Activated naive CD4-positive, alpha-beta T cell treated with Interleukin-2 at 50 U/mL for 16 hours (primary cell): ENCODE measurements around the gene CCL17.

Experiments
- DNase-seq: peaks from one replicate; pipeline ENCODE4 v3.0.0-alpha.2; 2020

CCL17 gene

DNA sequence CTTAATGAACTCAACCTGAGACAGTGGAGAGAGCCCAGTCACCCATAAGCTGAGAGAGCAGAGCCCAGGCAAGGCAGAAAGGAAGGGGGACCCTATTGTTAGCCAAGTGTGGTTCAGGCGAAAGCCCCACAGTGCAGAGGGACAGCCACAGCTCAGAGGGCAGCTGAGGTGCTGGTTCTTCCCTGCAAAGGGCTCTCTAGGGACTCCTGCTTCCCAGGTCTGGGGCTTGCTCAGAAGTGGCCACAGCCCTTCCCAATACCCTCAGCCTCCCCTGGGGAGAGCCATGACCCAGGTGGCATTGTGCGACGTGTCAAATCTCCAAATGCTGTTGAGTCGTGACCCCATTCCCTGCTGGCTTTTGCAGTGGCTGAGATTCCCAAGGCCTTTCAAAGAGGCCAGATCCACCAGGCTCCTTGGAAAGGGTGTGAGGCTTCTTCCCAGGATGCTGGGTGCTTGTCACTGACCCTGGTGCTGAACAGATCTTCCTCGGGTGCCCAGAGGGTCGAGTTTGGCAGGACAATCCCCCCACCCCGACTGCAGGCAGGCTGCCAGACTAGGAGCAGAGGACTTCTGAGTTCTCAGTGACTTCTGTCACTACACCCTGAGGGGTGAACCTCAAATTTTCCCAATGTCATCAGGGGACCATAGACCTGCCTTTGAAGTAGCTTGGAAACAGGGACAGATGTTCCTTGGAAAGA lies 2.5 kb upstream of the CCL17 start:
- no peak for DNase-seq

DNA sequence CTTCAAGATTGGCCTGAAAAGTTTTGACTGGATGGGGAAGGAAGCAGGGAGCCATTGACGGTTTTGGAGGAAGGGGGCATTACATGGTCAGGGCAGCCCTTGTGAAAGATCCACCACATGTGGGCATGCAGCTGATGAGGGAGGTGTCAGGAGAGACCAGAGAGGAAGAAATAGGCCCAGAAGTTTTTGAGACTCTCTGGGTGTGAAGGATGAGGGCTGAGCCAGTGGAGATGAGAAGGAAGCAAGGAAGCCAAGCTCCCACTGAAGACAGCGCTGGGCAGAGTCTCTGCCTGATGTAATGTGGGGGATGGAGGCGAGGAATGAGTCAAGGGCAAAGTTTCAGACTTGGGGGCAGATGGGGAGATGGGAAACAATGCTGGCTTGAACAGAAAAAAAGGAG lies 530 bp downstream of the CCL17 start:
- DNase-seq = no peak

DNA sequence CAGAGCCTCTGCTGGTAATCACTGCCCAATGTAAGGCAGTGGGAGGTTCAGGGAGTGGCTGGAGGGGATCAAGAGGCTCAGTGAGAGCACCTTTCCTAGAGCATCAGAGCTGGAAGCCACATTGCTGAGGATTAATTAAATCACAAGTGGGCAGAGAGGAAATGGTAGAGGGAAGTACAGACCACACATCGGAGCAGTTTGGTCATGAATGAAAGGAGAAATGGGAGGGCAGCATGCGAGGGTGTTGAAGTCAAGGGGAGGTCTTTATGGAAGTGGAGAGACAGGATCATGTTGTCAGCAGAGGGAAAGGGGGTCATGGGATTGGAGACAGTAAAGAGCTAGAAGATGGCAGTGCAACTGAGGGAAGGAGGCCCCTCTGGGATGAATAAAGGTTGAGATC lies 2.3 kb downstream of the CCL17 start:
- no peak for DNase-seq

DNA sequence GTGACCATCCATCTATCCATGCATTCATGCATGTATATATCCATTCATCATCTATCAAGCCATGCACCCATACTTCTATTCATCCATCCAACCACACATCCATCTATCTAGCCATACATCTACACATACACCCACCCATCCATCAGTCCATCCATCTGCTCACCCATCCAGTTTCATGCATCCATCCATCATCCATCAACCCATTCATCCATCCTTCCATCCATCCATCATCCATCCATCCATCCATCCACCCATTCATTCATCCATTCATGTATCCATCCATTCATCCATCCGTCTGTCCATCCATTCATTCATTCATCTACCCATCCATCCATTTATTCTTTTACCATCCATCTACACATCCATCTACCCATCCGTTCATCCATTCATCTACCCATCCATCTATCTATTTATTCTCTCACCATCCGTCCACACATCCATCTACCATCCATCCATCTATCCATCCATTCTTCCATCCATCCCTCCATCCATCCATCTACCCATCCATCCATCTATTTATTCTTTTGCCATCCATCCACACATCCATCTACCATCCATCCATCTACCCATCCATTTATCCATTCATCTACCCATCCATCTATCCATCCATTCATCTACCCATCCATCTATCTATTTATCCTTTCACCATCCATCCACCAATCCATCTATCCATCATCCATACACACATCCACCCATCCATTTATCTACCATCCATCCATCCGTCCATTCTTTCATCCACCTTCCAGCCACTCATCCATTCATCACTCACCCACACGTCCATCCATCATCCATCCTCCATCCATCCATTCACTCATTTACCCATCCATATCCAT lies 3.2 kb downstream of the CCL17 start:
- no peak for DNase-seq

DNA sequence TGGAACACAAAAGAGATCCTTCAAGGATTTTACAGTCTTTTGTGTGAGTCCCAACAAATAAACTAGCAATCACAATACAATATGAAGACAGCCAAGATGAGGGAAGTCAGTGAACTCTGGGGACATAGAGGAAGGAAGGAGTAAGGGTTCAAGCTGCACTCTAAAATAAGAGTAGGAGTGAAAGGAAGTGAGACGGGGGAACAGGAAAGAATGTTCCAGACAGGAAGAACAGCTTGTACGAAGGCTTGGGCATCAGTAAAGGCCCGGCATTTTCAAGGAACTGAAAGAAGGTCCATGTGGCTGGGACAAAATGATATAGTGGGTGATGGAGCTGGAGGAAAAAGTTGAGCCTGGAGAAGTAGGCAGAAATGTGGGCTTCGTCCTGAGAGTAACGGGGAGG lies 4.5 kb downstream of the CCL17 start:
- no peak for DNase-seq

DNA sequence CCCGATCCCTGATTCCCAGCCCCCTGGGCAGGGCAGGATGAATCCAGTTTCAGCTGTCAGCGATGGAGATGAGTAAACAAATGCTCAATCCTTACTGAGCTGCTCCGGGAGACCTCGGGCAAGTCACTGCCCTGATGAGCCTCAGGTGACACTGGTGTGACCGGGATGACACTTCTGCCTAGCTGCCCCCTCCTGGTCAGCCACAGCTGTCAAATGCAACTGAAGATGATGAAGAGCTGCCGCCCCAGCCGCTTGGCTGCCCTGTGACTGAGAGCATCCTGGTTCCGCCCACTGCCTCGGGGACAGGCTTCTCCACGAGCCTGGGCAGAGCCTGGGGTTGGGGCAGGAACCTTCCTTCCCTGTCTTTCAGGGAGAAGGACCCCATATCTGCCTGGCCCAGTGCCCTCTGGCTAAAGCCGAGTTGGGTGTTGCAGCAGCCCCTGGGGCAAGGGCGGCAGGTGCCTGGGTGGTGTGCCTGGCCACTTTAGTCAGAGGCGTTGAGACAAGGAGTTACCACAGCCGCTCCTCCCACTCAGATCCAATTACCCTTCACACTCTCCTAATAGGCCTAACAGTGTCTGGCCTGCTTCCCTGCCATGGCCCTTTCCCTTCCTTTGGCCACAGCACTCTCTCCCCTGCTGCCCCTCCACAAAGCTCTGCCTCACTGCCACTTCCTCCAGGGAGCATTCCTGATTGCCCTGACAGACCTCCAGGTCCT lies 5.5 kb downstream of the CCL17 start:
- DNase-seq = no peak

DNA sequence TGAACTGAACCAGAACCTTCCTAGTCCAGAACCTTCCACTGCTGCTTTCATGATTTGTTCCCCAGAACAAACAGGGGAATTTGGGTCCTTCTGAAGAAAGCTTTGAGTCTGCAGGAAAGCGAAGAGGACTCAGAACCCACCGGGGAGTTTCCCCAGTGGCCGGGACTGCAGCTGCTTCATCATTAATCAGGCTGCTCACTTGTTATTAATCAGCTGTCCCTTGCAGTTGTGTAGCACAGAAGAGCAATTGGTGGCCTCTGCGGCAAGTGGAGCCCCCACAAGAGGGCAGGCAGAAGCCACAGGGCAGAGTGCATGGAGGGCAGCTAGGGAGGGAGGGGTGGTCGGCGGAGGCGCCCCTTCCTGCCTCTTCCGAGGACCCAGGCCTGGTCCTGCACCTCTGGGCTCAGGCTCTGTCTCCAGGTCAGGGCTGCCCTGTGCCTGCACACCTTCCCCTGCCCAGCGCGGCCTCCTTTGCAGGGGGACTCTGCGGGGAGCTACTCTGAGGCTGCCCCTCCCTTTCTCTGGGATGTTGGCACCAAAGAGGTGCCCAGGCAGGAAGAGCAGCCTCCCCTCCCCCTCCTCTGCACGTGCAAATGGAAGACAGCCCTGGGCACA lies 6.9 kb downstream of the CCL17 start:
- DNase-seq = no peak

DNA sequence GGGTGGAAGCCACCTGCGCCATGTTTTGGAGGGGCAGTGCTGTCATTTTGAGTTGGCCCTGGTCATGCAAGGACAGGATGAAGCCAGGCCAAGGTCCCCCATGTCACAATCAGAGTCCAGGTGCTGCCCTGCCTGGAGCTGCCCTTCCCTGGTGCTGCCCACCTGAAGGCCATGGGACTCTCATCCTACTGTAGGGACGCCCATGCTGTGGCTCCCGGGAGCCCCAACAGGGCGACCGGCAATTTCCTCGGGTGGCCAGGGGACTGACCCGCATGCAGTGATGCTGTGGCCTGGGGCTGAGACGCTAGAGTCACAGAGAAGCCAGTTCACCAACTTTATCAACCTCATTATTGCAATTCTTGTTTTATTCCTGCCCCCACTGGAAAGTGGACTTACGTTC lies 8.0 kb downstream of the CCL17 start:
- DNase-seq = no peak

DNA sequence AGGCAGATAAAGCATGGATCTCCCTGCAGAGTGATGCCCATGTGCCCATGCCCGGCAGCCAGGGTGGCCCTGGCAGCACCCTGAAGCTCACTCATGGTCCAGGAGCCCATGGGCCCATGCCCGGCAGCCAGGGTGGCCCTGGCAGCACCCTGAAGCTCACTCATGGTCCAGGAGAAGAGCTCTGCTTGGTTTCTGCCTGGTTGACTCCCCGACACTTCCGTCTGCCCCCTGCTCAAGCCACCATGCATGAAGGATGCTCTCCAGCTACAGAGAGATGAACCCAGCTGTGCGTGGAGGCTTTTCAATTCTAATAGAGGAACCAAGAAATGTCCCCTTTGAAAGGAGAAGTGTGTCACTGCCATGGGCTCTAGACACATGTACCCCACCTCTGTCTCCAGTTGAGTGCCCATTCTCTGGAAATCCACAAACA lies 8.7 kb downstream of the CCL17 start:
- DNase-seq = no peak

DNA sequence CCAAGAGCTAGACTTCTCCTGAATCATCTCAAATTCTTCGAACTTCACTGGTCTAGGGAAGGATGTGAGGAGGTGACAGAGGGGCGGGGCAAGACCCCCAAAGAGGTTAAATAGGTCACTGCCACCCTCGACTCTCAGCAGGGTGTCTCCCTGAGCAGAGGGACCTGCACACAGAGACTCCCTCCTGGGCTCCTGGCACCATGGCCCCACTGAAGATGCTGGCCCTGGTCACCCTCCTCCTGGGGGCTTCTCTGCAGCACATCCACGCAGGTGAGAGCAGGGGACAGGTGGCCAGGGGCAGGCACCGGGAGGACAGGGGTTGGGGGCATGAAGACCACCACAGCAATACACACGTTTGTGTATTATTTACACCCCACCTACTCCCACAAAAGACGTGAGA lies 9.2 kb downstream of the CCL17 start:
- DNase-seq = no peak

DNA sequence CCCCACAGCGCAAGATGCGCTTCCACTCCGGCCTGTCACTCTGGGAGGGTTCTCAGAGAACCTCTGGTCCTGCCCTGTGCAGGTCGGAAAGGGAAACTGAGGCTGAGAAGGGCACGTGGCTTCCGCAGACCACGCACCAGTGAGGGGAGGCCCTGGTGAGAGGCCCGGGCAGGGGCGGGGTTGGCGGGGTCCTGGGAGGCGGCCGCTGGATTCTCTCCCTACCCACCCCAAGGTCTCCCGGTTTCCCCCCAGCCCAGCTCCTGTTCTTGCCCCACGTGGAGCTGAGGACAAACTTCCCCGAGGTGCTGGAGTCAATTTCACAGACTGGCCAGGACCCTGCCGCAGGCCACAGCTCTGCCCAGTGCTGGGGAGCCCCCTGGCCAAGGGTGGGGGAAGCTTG lies 11.5 kb downstream of the CCL17 start:
- DNase-seq = no peak

DNA sequence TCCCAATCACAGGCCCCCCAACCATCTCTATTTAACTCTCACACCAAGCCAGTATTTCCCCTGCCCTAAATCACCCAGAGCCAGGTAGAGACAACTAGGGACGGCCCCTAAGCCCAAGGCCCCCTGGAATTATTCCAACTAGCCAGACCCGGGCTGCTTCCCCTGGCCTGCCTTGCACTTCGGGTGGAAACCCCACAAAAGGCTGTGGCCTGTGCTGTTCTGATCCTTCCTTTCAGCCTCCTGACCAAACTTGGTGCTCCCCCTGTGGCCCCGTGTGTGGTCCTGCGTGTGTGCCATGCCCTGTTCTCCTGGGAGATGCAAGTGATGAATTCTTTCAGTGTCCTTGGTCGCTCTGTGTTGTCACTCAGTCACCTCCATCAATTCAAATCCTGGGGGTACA lies 14.9 kb downstream of the CCL17 start:
- no peak for DNase-seq

DNA sequence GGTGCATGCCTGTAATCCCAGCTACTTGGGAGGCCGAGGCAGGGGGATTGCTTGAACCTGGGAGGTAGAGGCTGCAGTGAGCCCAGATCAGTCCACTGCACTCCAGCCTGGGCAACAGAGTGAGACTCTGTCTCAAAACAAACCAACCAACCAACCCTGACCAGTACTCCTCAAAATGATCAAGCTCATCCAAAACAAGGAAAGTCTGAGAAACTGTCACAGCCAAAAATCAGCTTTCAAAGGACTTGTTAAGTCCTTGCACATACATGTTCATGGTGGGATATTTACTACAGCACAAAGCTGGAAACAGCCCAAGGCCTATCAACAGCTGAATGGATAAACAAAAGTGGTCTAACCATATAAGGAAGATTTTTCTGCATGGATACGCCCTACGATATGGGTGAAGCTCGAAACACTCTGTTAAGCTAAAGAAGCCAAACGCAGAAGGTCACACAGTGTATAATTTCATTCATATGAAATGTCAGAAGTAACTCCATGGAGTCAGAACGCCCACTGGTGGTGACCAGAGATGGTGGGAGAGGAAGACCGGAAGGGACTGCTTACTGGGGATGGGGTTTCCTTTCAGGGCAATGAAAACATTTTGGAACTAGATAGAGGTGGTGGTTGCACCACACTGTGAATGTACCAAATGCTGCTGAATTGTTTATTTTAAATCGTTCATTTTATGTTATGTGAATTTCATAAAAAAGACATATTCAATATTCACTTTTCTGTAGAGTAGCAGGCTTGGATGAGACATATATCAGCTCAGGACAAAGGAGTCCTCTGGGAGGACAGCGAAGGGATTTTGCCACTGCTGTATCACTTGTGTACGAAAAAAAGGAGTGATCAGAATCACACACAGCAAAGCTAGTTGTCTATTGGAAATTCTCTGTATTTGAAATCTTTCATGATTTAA lies 17.7 kb downstream of the CCL17 start:
- no peak for DNase-seq

DNA sequence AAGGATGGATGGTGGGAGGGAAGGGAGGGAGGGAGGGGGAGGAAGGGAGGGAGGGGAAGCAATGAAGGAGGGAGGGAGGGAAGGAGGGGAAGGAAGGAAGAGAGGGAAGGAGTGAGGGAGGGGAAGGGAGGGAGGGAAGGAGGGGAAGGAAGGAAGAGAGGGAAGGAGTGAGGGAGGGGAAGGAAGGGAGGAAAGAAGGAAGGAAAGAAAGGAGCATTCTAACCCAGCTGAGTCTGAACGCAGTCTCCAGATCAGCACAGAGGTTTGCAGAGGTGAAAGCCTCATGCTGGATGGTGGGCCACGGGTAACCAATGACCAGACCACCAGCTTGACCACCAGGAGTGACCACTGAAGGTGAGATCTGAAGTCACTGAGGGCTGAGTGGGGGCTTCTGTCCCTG lies 18.6 kb downstream of the CCL17 start:
- no peak for DNase-seq

DNA sequence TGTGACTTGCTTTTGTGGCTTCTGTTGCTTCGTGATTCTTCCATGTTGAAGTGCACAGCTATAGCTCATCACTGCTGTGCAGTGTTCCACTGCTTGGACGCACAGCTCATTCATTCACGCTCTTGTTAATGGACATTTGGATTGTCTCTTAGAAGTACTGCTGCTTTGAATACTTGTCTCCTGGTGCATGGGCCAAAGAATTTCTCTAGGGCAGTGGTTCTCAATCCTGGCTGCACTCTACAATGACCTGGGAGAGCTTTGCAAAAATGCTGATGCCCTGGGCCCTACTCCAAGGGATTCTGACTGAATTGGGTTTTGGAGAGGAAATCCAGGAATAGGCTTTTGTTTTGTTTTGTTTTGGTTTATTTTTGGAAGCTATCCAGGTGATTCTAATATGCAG lies 20.0 kb downstream of the CCL17 start:
- DNase-seq = no peak

DNA sequence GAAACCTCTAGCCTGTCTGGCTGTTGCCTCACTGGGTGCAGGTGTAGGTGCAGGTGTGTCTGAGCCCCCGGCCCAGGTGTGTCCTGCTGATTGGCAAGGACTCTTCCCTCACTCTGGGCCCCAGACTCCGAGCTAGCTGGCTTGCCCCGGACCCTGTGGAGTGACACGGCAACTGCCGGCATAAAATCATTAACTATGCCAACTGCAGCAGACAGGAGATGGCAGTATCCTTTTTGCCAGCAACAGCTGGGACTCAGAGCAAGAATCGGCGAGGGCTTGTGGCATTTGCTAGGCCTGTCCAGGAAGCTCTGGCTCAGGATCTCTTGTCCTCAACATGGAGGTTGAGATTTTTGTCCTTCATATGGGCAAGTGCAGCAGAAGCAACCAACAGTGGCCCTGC lies 21.8 kb downstream of the CCL17 start:
- no peak for DNase-seq

DNA sequence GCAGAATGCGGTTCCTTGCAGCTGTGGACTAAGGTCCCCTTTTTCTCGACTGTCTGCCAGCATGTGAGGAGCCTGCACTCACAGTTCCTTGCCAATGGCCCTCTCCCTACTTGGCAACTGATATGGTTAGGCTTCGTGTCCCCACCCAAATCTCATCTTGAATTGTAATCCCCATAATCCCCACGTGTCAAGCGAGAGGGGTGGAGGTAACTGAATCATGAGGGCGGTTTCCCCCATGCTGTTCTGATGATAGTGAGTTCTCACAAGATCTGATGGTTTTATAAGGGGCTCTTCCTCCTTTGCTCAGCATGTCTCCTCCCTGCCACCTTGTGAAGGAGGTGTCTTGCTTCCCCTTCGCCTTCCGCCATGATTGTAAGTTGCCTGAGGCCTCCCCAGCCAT lies 22.7 kb downstream of the CCL17 start:
- no peak for DNase-seq

DNA sequence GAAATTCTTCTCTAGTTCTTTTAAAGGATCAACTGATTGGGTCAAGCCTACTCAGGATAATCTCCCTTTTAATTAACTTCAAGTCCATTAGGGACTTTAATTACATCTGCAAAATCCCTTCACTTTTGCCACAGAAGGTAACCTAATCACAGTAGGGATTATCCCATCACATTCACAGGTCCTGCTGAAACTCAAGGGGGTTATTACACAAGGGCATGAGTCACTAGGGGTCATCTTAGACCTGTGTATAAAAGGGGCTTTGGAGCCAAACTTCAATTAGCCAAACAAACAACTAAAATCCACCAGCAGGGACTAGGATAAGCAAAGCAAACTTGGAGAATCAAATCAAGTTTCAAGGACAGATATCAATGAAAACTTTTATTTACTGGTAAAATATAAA lies 23.3 kb downstream of the CCL17 start:
- no peak for DNase-seq

DNA sequence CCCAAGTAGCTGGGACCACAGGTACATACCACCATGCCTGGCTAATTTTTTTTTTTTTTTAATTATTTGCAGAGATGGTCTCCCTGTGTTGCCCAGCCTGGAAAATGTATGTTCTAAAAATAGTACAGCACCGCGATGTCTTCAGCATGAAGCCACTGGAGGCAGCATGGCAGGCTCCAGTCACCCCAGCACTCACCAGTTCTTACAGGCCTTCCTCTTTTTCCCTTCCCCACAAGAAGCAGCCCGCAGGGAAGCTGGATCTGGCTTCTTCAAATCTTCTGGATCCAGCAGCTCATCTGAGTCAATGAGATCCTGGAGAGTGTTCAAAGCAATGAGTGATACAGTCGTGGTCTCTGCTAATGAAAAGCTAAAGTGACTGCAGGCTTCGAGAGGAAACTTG lies 26.4 kb downstream of the CCL17 start:
- DNase-seq = no peak

DNA sequence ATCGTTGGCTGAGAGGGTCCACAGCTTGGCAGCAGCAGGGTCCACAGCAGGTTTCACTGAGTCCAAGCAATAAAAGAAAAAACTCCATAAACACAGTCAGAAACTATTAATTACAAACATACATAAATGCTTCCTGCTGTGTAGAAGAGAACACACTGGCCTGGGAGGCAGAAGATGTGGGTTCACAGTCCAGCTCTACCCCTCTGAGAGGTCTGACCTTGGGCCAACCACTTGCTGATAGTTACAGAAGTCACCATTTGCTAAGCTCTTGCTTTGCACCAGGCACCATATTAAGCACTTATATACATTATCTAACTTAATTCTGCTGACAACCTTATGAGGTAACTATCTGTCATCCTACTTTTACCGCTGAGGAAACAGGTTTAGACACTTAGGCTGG lies 27.9 kb downstream of the CCL17 start:
- no peak for DNase-seq

DNA sequence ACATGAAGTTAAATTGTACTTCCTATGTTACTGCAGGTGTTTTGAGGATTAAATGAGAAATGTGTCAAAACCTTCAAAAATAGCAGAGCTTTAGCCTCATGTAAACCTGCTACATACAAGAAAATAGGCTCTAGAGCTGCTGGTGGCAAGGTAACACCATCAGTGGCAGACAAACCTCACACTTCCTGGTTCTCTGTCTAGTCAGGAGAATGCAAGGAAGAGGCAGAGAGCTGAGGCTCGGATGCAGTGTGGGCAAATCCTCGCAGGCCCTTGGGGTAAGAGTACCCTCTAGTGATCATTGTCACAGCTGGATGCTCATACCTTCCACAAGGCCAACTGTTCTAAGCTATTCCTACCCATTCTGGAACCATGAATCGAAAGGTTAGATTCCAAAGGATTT lies 28.4 kb downstream of the CCL17 start:
- DNase-seq = no peak

DNA sequence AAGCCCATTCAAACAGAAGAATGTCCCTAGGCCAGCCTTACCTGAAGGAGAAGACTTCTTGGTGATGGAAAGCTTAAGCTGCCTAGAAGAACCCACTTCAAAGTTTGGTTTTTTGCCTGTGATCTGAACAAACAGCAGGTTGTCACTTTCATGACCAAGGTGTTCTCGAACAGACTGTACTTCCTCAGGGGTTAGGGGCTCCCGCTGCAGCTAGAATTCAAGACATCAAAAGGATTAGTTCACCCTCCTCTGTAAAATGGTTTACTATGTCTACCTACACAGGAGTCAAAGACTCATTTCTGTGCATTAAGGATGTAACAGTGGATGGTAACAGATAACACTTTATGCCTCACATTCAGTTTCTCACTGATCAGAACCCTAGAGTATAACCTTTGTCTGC lies 29.4 kb downstream of the CCL17 start:
- DNase-seq = no peak

DNA sequence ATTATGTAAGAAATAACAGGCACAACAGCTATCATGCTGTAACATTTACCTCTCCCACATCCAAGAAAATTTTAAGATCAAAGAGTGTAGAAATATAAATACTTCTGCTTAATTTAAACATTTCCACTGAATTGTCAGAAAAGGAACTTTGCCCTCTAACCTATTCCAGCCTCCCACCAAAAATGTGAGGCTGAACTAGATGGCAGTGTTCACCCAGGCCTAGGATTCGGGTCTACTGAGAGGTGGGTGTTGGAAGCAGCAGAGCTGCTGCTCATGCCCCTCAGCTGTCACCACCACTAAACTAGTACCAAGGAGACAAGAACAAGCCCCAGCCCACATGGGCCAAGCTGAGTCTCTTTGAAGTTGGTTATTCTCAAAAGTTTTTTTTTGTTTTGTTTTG lies 31.3 kb downstream of the CCL17 start:
- DNase-seq = no peak
